GM19328 (cell line): ENCODE results near the gene FAM177B.

Experiments used
- ATAC-seq: cut with Tn5 transposase; IDR thresholded peaks from one replicate; pipeline ENCODE4 v1.9.1; 2021; ENCODE audit warnings: mild to moderate bottlenecking, moderate library complexity; ENCODE audit not compliant: unreplicated experiment

Gene FAM177B

DNA sequence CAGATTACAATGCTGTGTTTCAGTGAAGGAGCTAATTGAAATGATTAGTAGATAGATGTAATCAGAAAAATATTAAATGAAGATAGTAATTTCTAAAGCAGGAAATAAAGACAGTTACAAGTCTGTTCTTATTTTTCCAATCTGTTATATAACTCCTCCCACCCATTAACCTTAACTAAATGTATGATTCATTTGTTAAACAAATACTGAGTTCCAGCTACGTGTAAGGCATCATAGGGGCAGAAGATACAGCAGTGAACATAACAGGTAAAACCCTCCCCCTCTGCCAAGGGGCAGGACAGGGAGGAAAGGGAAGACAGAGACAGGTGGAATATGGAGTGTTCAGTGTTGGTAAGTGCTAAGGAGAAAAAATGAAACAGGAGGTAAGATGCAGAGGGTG is at the start of gene FAM177B:
Gene FAM177B (plus strand): TSS at position 231 of the 400 bp plus-strand sequence. CDS start 9,344 bp downstream, outside the sequence.
- no peak for ATAC-seq

DNA sequence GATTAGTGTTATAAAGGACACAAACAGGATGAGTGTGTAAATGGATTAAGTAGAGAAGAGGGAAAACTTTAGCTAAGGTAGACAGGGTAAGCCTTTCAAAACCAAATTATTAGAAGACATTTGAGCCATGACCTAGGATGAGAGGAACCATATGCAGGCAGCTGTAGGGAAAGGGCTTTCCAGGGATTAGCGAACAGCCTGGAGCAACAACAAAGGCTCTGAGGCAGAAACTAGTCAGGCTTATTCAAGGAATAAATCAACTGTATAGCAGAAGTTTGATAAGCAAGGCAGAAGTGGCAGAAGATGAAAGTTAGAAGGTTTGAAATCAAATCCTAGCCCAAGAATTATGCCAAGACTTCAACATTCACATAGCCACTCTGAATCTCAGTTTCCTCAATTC is 46.0 kb upstream of the FAM177B start:
- no peak for ATAC-seq

DNA sequence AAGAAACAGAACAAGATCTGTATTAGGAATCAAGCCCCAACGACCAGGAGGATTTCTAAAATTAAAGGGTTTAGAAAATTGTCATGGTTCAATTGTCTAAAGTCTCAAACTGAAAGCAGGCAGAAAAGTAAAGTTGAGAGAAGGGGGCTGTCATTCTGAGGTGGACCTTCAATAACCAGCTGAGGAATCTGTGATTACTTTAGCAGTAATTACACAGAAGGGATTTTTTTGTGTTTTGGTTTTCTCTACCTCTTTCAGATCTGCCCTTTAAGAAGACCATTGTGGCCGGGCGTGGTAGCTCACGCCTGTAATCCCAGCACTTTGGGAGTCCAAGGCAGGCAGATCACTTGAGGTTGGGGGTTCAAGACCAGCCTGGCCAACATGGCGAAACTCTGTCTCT is 42.1 kb upstream of the FAM177B start:
- ATAC-seq, result no peak

DNA sequence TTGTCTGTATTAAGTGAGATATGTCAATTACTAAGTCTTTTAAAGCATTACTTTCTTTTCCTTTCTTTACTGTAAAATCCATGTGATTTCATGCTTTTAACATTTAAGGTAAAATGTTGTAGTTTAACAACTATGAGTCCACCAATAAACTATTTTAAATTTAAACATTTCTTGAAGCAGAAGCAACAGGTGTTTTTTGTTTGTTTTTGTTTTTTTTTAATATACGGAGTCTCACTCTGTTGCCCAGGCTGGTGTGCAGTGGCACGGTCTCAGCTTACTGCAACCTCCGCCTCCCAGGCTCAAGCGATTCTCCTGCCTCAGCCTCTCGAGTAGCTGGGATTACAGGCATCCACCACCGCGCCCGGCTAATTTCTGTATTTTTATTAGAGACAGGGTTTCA is 40.3 kb upstream of the FAM177B start:
- no peak for ATAC-seq

DNA sequence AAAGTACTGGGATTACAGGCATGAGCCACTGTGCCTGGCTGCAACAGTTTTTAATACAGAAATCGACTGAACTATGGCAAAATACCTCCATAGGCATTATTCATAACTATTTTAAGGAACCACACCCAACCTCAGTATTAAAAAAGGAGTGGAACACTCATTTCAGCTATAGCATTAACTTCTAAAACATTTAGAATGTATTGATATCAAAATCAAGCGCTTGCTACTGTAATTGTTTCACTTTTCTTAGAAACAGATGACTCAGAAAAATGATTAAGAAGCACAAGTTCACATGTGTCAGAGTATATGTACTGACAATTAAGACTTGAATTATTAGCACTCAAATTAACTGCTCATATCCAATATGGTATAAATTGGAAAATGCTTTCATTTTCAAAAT is 39.8 kb upstream of the FAM177B start:
- ATAC-seq, result no peak

DNA sequence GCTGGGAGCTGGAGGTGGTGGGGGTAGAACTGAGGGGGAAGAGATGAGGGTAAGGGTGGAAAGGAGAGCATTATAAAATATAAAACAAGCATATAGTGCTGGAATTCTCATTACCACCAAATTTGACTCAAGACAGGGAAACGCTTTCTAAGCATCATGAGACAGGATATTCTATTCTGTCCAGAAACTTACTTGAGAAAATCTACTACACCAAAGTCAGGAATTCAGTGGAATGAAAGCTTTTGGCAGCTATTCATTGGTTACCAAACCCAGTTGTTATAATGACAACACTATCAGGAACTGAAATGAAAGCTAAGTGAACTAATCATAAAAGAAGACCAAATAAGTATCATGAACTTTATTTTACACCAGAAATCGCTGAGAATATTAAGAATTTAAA is 39.2 kb upstream of the FAM177B start:
- no peak for ATAC-seq

DNA sequence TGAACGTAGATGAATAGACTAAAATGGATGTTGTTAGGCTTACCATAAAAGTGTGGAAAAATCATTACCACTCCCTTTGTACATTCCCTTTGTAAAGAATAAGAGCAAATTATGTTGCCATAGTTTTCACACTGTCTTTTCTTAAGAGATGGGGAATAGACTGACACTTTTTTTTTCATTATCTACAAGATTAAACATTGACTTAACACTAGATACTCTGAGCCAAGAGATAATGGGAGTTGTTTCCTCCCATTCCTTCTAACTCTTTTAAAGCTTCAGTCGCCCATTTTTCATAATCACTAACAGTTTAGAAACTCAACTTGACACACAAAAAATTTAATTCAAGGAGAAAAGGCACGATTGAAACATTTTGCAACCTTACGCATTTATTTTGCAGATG is 34.8 kb upstream of the FAM177B start:
- ATAC-seq, result no peak

DNA sequence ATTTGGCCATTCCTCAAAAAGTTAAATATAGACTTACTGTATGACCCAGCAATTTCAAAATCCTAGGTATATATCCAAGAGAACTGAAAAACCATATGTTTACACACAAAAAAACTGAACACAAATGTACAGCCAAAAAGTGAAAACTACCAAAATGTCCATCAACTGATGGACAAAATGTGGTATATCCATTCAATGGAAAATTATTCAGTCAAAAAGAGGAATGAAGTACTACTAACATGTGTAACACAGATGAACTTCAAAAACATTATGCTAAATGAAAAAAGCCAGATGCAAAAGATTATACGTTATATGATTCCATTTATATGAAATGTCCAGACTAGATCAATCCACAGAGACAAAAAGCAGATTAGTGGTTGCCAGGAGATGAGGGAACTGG is 32.7 kb upstream of the FAM177B start:
- ATAC-seq, result no peak

DNA sequence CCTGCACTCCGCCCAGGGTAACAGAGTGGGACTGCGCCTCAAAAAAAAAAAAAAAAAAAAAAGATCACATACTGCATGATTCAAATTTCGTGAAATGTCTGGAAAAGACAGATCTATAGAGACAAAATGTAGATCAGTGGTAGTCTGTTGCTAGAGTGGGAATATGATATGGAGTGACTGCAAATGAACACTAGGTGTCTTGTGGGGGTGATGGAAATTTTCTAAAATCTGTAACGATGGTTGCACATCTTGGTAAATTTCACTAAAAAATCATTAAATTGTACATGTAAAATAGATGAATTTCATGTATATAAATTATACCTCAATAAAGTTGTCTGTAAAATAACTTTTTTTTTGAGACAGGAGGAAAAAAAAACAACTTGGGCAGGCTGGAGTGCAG is 30.2 kb upstream of the FAM177B start:
- no peak for ATAC-seq

DNA sequence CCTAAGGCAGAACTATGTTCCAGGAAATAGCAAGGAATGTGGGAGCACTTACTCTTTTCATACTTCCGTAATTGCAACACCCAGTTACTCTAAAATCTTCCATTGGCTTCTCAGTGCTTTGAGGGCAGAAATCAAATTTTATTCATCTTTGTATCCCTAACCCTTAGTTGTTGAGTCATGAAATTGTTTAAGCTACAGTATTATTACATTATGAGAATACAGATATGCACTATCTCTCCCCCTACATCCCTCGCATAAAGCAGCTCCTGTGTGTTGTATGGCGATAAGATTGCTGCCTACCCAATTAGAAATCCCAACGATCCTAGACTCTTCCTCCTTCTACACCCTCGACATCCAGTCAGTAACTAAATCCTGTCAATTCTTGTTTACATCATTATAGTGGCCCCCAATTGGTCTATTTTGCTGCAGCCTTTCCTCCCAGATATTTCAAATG is 27.3 kb upstream of the FAM177B start:
- no peak for ATAC-seq

DNA sequence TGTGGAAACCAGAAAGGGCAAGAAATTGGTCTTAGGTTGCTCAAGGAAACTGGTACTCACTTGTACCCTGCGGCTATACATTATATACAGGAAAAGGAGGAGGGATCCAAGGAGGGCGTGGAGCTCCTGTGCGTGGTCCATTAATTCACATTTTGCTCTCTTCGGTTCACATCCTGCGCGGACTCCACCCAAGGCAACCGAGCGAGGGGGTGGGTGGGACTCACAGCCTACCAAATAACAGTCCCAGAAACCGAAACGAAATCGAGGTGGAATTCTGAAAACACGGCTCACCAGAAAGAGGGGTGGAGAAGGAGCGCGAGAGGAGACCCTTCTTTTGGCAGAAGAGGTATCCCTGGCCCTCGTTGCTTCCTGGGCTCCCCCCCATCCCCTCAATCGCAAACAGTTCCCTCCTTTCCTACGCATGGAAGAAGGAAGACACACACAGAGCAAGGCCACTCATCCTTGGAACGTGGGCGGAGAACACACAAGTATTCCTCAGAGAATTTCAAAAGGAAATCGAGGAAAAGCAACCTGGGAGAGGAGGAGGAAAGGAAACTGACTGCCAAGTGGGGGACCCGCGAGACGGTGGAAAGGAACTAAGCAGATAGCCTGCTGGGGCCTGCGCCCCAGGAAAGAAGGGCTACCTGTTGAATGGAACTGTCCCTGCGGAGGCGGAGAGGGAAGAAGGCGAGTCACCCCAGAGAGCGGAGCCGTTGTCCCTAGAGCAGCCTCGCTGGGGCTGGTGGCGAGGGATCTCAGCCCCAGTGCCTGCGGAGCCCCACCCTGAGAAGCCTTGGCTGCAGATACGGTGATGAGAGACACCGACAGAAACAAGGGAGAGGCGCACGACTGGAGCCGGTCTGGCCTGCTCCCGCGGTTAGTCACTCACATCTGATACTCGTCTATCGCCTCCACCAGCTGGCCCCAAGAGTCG is 25.4 kb upstream of the FAM177B start:
- peak; percentile 31 for ATAC-seq

DNA sequence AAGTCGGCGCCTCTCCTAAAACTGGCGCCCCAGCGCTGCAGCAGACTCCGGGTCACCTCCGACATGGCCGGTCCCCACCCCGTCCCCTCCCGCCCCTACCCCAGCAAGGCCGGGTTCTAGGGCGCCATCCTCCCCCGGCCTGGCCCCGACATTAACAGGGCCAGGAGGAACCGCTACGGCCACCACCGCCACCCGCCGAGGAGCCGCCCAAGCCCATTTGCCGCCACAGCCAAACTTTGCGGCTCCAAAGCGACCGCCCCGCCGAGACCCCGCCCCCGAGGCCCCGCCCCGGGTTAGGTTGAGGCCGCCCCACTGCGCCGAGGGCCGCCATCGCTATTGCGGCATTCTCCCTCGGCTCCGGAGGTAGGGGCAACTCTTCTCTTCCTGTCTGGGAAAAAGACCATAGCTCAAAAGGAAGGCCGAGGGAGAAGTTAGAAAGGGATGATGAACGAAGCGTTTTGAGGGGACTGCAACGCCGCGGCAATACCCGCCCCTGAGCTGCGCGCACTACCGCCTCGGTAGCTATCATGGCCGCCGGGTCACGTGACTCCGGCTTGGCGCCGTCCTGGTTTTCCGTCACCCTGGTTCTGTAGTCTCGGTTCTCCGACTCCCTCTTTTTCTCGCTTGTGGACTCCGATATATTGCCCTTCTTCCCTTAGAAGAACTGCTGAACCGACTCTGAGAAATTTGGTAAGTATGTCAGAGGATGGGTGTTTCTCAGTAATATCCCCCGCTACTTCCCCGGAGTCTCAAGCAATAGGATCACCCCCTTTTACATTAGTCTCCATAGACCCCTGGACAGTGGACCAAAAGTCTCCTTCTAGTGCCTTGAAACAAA is 24.5 kb upstream of the FAM177B start, which contains the start of the genes AIDA and BROX:
Gene AIDA (minus strand): TSS at position 239 of the 838 bp plus-strand sequence. CDS start 174 bp downstream, at position 65.
Gene BROX (plus strand): TSS at position 312 of the 838 bp plus-strand sequence. CDS start 3,136 bp downstream, outside the sequence.
- ATAC-seq, result peak; percentile 77

DNA sequence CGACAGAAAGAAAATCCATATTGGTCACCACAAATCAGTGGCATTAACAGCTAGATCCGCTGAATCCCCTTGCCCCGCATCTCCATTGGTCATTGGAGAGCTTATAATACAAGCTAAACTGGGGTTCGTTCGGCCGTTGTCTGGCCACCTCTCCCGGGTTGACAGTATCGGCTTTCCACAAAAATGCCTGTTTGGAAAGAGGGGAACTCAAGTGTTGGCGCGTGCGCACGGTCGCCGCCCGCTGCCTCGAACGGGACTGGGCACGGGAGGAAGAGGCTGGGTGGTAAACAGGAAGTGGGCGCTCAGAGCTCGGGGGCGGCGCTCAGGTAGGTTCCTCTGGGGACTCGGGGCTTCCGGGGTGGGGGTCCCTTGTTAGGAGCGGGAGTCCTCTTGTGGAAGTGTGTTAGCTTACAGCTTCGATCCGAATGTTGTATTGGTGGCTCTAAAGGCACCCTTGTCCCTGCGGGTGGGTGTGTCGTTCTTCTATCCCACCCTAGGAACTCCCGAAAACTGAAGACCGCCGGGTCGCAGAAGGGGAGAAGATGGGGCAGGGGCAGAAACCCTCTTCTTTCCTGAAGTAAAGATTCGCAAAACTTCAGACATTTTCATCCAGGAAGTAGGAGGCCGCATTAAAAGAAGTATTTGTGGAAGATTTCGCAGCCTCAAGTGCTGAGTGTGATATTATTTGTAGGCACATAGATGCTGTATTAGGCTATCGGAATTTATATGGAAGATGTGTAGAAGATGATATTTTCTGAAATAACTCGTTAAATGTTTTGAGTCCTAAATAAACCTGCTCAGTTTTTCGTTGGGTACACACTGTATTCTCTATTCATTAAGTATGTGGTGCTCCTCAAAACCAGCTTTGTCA is 23.7 kb upstream of the FAM177B start:
- ATAC-seq, result peak; percentile 61

DNA sequence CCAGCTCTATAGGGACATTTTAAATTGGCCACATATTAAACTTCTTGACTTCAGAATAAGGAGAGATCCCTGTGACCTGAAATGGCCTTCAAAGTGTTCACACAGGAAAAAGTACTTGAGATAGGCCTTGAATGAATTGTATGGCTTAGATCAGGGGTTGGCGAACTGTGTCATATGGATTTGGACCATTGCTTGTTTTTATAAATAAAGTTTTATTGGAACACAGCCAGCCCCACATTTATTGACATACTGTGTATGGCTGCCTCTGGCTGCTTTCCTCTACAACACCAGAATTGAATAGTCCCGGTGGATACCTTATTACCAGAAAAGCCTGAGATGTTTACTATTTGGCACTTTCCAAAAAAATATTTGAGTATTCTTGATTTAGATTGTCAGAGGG is 20.6 kb upstream of the FAM177B start:
- no peak for ATAC-seq

DNA sequence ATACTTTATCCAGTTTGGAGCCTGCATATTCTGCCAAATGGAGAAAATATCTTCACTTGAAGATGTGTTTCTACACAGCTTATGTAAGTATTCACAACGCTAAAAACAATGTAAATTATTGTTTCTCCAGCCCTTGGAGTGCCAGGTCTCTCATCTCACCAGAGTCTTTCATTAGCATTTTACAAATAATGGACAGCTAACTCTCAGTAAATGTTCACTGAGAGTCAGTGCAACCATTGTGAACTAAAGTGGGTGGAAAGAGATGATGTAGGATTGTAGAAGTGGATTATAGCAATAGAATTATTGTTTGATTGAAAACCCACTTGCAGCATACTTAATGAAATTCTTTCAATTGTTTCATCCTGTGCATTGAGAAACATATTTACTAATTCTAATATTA is 8.3 kb upstream of the FAM177B start:
- no peak for ATAC-seq

DNA sequence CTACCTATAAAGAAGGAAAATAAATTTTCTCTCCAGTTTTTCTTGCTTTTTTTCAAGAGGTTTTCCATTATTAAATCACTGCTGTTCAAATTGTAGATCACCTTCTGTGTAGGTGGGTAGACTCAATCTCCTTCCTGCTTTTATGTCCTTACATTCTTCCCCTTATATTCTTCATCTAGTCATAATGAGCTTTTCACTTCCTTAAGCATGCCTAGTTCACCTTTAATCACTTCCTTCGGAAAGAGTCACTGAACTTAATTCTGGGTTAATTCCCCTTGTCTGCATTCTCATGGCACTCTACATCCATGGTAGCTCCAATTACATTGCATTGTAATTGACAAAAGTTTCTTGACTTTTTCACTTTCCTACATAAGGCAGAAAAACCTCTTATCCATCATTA is 6.1 kb upstream of the FAM177B start:
- ATAC-seq, result no peak

DNA sequence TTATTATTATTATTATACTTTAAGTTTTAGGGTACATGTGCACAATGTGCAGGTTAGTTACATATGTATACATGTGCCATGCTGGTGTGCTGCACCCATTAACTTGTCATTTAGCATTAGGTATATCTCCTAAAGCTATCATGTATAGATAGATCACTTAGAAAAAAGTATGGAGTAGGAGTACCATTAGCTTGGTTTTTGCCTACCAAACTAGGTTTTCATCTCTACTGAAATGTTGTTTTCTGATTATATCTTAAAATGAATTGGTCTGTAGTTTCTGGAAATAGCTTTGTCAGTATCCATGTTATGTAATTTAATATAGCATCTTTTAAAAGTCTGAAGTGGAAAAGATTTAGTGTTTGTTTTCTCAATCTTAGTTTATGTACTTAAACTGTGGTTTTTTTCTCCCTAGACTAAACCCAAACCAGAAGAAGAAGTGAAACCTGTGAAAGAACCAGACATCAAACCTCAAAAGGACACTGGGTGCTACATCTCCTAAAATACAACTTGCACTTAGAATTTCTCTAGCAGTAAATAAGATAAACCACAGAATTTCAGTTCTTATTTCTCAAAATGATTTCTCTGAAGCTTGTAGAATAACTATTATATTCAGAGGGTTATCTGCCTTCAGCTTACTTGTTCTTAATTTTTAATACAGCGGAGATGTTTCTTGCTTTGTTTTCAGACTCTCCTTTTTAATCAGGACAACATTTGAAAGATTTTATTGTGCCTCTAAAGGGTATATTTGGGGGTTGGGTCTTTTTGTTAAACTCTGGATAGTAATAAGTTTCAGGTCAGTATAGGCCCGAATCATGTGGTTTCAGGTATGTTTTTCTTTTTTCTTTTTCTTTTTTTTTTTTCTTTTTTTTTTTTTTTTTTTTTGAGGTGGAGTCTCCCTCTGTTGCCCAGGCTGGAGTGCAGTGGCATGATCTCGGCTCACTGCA is 4.5 kb upstream of the FAM177B start:
- peak; percentile 96 for ATAC-seq

DNA sequence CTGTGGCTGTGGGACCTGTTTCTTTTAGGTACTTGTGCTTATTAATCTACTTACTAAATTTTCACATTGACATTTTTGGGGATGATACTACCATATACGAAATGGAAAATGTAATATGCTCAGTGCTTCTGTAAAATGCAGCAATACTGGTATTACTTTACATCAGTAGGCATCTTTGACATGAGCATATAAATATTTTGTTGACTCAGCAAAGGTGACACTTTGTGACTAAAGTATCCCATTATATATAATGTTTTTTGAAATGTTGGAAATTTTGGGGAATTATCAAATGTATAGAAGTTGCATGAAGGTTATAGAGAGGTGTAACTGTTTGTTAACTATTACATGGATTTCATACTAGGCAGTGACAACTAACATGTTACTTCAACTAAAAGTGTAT is 2.3 kb upstream of the FAM177B start:
- ATAC-seq, result no peak

DNA sequence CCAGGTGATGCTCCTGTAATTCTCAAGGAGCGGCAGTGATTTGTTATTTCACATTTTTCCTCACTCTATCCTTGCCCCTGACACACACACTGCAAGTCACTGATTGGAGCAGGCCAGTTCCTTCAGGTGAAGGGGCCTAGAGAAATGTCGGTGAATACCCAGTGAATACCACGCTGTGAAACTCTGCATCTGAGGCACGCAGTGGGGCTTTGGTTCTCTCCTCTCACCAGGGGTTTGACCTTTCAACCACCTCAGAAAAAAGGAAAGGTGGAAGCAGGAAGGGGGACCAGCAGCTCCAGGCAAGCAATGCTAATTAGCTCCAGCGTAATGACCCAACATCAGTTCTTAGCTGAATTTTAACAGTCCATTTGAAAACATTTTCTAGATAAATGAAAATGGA is 532 bp upstream of the FAM177B start:
- no peak for ATAC-seq
